WTC11 (cell line): ENCODE measurements around the gene ADAMTS18.

ENCODE experiments used
- CTCF ChIP-seq: fragments of 200-600 bp; IDR thresholded peaks from 2 replicates; pipeline ENCODE4 v1.8.0; 2022; ENCODE audit warnings: antibody characterized with exemption
- FOXK1 ChIP-seq: sonication (generic); formaldehyde crosslinking; IDR thresholded peaks from 2 replicates; pipeline ENCODE4 v1.8.0; 2022; ENCODE audit warnings: mild to moderate bottlenecking, moderate library complexity, missing genetic modification reagents
- ZNF219 ChIP-seq: sonication (generic); formaldehyde crosslinking; IDR thresholded peaks from 2 replicates; pipeline ENCODE4 v1.8.0; 2023; ENCODE audit warnings: missing genetic modification reagents, mild to moderate bottlenecking, borderline replicate concordance
- ZNF512 ChIP-seq: sonication (generic); formaldehyde crosslinking; IDR thresholded peaks from 2 replicates; pipeline ENCODE4 v1.8.1; 2022; ENCODE audit warnings: missing genetic modification reagents, borderline replicate concordance
- TF ChIP-seq, protein P1 (sequence below): sonication (generic); formaldehyde crosslinking; IDR thresholded peaks from 2 replicates; pipeline ENCODE4 v1.8.1; 2023; ENCODE audit warnings: mild to moderate bottlenecking, missing genetic modification reagents, moderate library complexity
- TF ChIP-seq, protein P2 (sequence below): sonication (generic); formaldehyde crosslinking; IDR thresholded peaks from 2 replicates; pipeline ENCODE4 v1.8.1; 2022; ENCODE audit warnings: low read depth, mild to moderate bottlenecking, moderate library complexity, missing genetic modification reagents, borderline replicate concordance

- no peak for TF ChIP-seq FOXK1 (CRISPR knock-in tag)
- TF ChIP-seq, protein P1, sequence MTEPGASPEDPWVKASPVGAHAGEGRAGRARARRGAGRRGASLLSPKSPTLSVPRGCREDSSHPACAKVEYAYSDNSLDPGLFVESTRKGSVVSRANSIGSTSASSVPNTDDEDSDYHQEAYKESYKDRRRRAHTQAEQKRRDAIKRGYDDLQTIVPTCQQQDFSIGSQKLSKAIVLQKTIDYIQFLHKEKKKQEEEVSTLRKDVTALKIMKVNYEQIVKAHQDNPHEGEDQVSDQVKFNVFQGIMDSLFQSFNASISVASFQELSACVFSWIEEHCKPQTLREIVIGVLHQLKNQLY (CRISPR knock-in tag) = no peak
- TF ChIP-seq, protein P2, sequence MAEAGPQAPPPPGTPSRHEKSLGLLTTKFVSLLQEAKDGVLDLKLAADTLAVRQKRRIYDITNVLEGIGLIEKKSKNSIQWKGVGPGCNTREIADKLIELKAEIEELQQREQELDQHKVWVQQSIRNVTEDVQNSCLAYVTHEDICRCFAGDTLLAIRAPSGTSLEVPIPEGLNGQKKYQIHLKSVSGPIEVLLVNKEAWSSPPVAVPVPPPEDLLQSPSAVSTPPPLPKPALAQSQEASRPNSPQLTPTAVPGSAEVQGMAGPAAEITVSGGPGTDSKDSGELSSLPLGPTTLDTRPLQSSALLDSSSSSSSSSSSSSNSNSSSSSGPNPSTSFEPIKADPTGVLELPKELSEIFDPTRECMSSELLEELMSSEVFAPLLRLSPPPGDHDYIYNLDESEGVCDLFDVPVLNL = no peak
- no peak for TF ChIP-seq ZNF219 (CRISPR knock-in tag)
- TF ChIP-seq ZNF512 = no peak
- TF ChIP-seq CTCF = no peak
Observed at GRCh38 chr16:77444147-77444460, 9.3 kb upstream of the ADAMTS18 start.
